HG02981 (cell line): ENCODE measurements around the gene SLC66A1.

ENCODE experiments used
- ATAC-seq: cut with Tn5 transposase; IDR thresholded peaks from one replicate; pipeline ENCODE4 v1.9.1; 2021; ENCODE audit warnings: mild to moderate bottlenecking, moderate library complexity; ENCODE audit not compliant: unreplicated experiment

Gene SLC66A1

DNA sequence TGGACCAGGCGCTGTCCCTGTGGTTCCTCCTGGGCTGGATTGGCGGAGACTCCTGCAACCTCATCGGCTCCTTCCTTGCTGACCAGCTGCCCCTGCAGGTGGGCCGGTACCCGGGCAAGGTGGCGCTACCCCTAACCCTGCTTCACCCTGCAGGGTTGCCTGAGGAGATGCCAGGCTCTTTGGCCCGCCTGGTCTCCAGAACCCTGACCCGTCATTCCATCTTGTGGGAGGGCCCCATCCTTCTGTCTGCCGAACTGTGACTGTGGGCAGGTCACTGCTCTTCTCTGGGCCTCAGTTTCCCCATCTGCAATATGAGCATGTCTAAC is 12.5 kb downstream of the SLC66A1 start:
- ATAC-seq: no peak

- no peak for ATAC-seq
Measured at GRCh38 chr1:19325368-19325957, 13.3 kb downstream of the SLC66A1 start.

DNA sequence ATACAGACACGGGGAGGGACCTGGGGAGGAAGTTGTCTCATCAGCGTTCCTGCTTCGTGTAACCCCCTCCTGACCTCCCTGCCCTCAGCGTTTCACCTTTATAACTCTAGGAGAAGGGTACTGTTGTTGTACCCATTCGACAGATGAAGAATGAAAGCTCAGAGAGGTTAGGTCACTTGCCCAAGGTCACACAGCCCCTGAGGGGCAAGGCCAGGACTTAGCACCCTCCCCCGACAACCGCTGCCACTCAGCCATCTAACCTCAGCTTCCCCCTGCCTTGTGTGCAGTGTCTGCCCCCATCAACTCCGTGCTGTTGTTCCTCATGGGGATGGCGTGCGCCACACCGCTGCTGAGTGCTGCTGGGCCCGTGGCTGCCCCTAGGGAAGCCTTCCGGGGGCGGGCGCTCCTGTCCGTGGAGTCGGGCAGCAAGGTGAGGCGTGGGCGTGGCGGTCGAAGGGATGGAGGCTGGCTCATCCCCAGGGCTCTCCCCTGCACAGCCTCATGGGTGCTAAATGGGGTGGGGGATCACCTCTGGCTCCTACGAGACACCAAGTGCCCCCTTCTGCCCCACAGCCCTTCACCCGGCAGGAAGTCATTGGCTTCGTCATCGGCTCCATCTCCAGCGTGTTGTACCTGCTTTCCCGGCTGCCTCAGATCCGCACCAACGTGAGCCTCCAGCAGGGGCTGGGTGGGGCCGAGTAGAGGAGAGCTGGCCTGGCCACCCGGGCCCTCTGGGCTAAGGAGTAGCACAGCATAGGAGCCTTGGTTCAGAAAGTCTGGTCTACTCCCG is 14.0 kb downstream of the SLC66A1 start:
- ATAC-seq: no peak

DNA sequence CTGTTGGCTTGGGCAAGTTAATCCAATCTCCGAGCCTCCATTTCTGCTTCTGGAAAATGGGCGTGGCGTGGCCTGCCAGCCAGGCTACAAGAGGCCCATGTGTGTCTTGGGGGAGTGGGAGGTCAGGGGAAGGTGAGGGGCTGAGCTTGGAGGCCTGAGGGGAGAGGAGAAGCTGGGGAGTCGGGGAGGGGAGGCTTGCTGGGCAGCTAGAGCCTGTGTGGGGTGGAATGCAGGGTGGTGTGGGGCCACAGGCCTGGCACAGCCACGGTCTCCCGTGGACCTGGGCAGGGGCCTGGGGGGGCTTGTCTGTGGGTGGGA is 14.6 kb downstream of the SLC66A1 start:
- ATAC-seq: no peak

- ATAC-seq: no peak
Measured at GRCh38 chr1:19327301-19327700, 15.2 kb downstream of the SLC66A1 start.

- no peak for ATAC-seq
Measured at GRCh38 chr1:19327736-19328135, 15.6 kb downstream of the SLC66A1 start.

- no peak for ATAC-seq
Measured at GRCh38 chr1:19328486-19328885, 16.4 kb downstream of the SLC66A1 start.

DNA sequence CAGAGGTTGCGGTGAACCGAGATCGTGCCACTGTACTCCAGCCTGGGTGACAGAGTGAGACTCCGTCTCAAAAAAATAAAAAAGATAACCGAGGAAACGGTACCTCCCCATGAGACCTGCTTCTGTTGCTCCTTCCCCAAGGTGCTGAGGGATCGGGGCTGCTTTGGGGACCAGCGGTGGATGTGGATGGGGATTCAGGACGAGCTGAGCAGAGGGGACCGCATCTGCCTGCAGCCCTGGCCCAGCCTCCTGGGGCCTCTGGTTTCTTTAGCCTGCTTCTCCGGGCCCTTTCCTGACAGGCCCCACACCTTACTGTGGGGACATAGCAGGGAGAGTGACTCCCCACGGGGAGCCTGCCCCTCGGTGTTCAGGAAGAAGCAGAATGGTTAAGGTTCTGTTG is 17.1 kb downstream of the SLC66A1 start:
- ATAC-seq: no peak

DNA sequence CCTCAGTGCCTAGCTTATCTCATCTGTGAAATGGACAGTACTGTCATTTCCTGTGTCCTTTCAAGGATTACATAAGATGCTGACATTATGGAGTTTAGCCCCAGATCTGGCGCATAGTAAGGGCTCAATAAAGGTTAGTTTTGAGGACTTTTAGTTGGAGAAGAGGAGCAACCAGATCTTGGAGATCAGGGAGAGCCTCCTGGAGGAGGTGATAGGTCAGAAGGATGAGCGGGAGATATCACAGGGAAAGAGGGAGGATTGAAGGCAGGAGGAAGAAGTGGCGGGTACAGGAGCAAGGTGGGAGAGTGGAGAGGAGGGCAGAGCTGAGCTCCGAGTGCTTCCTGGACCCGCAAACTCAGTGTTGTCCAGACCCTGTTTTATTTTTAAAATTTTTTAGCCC is 17.5 kb downstream of the SLC66A1 start:
- no peak for ATAC-seq

DNA sequence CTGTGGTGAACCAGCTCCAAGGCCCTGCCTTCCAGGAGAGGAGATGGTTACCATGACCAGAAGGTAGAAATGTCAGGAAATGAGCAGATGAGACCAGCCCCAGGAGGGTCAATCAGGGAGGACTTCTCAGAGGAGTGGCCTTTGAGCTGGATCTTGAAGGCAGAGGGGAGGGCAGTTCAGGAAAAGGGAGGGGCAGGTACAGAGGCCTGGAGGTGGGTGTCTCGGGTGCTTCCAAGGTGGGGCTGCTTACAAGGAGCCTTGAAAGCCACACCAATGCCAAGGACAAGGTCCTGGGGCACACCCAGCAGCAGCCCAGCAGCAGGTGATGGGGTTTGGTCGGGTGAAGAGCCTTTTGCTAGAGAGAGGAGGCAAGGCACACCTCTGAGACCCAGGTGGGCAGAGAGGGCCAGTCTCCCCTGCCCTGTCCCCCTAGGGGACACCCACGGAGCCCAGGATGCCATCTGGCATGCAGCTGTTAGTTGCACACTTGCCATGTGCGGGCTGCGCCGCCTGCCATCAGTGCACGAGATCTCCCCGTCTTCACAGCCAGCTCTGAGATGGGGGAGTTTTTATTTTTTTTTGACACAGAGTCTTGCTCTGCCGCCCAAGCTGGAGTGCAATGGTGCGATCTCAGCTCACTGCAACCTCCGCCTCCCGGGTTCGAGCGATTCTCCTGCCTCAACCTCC is 18.5 kb downstream of the SLC66A1 start:
- no peak for ATAC-seq

DNA sequence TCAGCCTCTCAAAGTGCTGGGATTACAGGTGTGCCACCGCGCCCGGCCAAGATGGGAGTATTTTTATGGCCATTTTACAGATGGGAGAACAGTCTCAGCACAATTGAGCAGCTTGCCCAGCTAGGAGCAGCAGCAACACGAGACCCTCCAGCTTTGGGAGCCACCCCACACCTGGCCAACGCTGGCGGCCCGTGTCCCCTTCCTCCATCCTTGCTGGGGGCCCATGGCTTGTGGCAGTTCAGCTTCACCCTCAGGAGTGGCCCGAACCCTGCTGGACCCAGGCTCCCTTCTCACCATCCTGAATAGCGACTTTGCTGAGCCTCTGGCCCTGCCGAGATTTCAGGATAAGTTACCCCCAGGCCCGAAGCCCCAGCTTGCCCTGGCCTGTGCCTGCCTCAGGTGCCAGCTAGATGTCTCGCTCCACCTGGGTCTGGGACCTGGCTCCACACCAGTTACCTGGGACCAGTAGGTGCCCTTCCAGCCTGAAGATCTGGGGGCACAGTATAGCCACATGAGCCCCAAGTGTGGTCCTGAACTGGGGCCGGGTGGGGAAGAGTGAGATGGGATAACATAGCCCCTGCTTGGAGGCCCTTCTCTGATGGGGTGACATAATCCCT is 19.2 kb downstream of the SLC66A1 start:
- ATAC-seq: no peak

DNA sequence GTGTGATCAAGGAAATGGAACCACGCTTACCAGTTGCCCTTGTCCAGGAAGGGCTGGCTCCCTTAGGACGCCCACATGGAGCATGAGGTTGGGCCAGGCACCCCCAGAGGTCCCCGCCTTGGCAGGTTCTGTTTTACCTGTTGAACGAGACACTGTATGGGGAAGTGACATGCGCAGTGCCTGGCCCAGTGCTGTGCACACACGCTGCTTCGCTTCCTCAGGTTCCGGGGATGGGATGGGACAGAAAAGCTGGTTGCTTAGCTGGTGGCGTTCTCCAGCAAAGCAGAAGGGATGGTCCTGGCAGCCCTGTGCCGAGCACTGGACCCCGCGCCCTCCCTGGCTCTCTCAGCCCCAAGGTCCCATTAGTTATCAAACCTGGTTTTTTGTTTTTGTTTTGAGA is 20.7 kb downstream of the SLC66A1 start:
- ATAC-seq: no peak

DNA sequence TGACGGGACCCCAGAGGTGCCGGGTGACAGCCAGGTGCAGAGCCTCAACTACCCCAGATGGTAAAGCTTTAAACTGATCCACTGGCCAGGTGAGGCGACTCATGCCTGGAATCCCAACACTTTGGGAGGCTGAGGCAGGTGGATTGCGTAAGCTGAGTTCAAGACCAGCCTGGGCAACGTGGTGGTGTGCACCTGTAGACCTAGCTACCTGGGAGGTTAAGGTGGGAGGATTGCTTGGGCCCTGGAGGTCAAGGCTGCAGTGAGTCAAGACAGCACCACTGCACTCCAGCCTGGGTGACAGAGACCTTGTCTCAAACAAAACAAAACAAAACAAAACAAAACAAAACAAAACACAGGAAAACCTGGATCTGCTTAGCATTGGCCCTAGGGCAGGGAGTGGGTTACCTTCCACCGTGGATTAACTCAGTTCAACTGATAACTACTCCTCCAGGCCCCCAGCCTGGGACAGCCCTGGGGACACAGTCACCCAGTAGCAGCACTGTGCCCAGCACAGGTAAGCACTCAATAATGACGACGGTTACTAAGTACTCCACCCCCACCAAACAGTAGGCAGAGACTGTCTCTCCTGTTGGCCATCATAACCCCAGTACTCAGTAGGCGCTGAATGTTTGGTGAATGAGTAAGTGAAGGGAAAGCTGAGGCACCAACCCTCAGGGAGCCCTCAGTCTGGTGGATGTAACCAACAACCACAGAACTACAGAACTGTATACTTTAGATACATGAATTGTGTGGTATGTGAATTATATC is 21.6 kb downstream of the SLC66A1 start:
- ATAC-seq: no peak

GRCh38 chr1:19336543-19336942 is 24.4 kb downstream of the SLC66A1 start:
- ATAC-seq: no peak

GRCh38 chr1:19337289-19337688 is 25.2 kb downstream of the SLC66A1 start:
- ATAC-seq: no peak

DNA sequence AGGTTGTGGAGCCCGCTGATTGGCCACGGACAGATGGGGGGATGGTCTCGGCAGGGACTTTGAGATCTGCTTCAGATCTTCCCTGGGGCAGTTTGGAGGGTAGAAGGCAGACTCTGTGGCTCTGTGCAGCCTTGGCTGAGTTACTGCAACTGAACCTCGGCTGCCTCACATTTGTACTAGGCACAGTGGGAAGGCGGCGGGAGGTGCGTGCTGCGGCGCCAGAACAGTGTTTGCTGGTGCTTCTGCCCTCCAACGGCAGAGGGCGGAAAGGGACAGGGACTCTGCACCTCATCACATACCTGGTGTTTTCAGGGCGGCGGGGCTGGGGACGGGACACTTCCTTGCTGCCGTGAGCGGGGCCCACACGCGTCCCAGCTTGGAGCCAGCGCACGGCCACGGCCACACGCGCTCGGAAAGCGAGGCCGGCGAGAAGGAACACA is 26.2 kb downstream of the SLC66A1 start:
- ATAC-seq: no peak

DNA sequence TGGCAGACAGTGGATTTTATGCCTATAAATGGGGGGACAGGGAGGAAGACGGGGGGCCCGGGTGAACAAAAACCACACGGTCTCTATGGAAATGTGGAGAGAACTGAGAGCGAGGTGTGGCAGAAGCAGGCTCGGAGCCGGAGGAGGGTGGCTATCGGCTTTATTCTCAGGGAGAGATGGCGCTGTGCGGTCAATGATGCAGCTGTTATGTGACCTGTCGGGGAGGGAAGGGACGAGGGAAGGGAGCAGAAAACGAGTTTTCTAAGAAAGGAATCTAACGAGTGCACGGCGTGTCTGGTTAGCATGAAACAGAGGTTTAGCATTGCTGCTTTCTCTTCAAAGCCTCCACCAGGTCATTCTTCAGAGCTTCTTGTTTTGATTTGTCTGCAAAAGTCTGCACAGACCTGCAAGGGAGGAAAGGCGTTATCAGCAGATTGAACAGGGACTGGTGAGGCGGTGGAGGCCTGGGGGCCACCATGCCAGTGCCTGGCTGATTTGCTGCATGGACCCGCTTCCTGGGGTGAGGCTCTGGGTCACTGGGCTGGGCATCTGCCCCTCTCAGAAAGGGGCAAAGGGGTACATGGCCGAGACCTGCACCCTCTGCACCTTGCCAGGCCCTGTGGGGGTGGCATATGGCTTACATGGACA is 27.2 kb downstream of the SLC66A1 start:
- ATAC-seq: no peak

- no peak for ATAC-seq
Measured at GRCh38 chr1:19340387-19340937, 28.3 kb downstream of the SLC66A1 start.

DNA sequence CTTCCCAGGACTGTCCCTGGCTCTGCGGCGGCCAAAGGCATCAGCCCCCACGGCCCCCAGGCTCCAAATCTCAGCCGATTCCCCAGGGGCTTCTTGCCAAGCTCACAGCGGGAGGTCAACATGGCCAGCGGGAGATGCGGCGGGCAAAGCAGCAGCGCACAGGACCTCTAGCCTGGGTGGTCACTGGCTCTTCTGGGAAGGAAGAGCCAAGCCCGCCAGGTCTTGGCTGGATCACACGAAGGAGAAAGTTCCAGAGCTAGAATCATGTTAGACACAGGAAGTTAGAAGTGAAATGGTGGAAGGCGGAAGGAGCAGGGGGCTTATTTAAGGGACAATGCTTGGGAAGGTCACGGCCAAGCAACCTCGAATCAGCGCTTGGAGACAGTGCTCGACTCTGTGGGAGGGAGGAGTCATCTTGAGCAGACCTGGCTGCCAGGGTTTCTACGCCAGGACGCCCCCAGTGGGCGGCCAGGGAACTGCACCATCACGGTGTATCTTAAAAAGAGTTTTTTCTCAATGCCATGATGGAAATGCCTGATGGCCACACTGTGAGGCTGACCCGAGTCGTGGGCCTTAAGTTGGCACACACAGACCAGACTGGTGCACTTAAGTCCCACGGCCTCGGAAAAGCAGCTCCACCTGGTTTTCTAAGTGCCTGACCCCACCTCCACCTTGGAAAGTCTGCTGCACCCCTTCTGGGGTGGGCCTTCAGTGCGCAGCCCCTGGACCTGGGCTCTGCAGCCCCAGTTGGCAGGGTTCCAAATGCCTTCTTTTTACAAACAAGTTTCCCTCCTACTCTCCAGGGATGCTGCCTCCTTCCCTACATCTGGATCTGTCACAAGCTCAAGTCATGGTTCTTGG is 29.3 kb downstream of the SLC66A1 start:
- ATAC-seq: no peak
